GM12874 (cell line): ENCODE results near the gene SAG.

Experiments
- TF ChIP-seq, protein P1 (sequence below): IDR thresholded peaks from 2 replicates; pipeline ENCODE4 v1.5.1; 2011; ENCODE audit warnings: low read depth, mild to moderate bottlenecking, control low read depth, low read length, moderate library complexity; ENCODE audit not compliant: insufficient read depth

Gene SAG

DNA sequence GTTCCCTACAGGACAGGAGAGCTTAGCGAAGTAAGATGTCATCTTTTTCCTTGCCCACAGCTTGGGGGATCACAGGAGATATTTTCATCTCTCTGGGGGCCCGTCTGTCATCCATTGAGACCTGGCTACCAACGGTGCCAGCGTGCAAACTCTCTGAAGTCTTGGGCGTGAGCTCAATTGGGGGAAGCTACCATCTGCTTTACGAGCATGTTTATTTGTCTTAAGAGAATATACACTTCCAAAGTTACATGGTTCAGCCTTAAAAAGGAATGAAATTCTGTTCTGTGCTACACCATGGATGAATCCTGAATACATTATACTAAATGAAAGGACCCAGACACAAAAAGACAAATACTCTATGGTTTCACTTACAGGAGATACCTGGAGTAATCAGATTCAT is 13.6 kb downstream of the SAG start:
- TF ChIP-seq, protein P1, sequence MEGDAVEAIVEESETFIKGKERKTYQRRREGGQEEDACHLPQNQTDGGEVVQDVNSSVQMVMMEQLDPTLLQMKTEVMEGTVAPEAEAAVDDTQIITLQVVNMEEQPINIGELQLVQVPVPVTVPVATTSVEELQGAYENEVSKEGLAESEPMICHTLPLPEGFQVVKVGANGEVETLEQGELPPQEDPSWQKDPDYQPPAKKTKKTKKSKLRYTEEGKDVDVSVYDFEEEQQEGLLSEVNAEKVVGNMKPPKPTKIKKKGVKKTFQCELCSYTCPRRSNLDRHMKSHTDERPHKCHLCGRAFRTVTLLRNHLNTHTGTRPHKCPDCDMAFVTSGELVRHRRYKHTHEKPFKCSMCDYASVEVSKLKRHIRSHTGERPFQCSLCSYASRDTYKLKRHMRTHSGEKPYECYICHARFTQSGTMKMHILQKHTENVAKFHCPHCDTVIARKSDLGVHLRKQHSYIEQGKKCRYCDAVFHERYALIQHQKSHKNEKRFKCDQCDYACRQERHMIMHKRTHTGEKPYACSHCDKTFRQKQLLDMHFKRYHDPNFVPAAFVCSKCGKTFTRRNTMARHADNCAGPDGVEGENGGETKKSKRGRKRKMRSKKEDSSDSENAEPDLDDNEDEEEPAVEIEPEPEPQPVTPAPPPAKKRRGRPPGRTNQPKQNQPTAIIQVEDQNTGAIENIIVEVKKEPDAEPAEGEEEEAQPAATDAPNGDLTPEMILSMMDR = no peak

DNA sequence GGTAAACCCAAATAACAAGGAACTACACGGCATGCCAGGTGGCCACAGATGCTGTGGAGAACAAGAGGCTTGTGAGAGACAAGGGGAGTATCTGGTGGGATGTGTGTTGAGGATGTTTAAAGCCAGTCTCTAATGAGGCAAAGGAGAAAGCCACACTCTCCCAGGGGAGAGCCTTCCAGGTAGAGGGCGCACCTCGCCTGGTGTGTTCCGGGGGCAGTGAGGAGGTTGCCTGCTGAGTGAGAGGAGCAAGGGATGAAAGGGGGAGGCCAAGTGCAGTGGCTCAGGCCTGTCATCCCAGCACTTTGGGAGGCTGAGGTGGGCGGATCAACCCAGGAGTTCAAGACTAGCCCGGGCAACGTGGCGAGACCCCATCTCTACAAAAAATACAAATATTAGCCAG is 16.2 kb downstream of the SAG start:
- TF ChIP-seq, protein P1 = no peak

DNA sequence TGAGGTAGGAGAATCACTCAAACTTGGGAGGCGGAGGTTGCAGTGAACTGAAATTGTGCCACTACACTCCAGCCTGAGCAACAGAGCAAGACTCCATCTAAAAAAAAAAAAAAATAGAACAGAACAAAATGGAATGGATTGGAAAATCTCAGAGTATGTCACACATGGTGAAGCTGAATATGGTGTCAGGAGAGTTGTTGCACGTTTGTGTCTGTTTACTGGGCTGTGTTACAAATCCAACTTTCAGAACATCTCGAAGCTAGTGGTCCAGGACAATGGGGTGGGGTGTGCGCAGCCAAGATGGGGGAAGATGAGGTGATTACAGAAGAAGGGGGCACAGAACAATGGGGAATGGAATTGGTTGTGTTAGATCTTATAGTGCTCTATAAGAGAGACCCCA is 17.6 kb downstream of the SAG start:
- TF ChIP-seq, protein P1 = no peak

DNA sequence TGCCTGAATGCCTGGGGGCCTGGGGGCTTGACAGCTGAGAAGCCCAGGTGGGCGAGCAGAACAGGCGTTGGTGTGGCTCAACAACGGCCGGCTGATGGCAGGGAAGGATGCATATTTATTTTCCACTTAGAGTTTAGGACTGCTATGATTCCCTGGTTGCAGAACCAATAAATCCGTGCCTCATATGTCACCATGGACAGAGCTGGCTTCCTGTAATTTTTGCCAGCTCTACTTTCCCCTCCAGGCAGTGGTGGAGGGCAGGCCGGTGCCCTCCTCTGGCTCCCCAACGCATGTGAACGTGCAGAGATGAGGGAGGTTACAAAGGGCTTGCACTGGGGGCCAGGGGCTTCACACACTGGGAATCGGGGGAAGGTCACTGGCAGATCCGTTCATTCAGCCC is 18.2 kb downstream of the SAG start:
- TF ChIP-seq, protein P1 = no peak

DNA sequence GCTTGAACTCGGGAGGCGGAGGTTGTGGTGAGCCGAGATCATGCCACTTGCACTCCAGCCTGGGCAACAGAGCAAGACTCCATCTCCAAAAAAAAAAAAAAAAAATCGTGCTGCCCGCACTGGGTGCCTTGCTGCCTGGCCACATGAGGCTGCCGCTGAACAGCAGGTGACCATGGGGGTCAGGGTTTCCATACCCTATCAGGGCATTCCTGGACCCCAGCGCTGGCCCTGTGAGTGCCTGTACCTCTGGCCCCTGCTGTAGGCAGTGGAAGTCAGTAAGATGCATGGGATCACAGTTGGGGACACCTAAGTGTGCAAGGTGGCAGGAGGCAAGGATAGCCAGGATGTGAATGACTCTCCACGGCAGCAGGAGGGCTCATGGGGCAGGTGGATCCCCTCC is 18.9 kb downstream of the SAG start:
- TF ChIP-seq, protein P1 = no peak

DNA sequence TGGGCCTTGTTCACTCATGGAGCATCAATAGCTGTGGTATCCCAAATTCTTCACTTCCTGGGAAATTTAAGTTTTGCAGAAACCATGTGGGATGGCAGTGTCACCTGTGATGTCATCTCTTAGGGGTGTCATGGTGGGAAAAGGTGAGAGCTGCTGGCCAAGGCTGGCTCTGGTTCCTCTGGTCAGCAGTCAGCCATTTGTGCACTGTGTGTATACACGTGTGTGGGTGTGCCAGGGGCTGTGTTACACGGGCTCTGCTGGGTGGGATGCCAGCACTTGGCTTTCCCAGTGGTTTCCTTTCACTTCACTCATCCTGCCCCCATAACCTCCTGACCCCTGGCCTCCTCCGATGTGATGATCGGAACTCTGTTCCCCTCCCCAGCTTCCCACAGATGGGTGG is 21.3 kb downstream of the SAG start:
- TF ChIP-seq, protein P1 = no peak

DNA sequence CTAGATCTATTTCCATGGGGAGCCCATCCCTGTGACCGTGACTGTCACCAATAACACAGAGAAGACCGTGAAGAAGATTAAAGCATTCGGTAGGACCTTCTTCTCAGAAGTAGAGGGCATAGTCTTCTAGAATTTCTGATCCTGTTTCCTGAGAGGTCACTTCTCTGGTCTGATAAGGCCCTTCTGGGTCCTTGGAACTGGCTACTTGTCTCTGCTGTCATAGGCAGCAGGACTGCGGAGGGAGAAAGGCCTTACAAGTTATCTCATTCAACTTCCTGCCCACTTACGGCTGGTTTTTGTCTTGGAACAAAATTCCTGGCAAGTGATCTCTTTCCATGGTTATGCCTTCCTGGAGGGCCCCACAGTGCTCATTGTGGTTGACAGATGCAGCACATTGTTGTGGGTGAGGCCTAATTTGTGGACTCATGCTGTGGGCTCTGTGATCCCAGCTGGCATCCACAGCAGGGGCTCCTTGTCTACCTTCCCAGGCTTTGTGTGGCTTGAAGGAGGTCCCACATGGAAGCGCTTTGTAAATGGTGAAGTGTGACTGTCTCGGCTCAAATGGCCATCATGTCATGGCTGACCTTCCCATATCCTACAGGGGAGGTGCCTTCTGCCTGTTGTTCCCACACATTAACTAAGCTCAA is 22.0 kb downstream of the SAG start:
- TF ChIP-seq, protein P1 = no peak

DNA sequence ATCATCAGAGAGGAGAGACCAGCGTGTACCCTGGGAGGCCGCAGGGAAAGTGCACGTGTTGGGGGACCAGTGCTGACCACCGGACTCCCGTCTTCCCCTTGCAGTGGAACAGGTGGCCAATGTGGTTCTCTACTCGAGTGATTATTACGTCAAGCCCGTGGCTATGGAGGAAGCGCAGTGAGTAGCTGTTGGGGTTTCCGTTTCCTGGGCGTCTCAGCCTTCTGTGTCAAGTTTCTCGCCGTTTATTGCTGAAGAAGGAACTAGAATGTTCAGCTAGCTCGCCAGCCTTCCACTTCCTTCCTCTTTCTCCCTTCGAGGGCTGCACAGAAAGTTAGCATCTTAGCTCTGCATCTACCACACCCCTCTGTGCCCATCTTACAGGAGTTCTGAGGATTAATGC is 23.9 kb downstream of the SAG start:
- TF ChIP-seq, protein P1 = no peak
